ENCODE data around the gene NINJ1. TPM values are rescaled to one million over a fixed set of nuclear protein-coding genes. Genes with fewer than 3 reads are reported as not detected.
A peak's percentile ranks its signal among the peaks of the same experiment; 100 is the strongest.

Gene NINJ1
- total RNA-seq, 4 donors from 2014 or later = 20.6 to 87.4 (median 44.2) TPM

- Histone ChIP-seq H3K27me3 (no peaks in the 10 kb centered on the region), H3K36me3 (no peaks in the 10 kb centered on the region), H3K4me1 (peaks cover 6 to 25% of the 10 kb centered on the region in 2 donors), H3K4me3 (peak overlapping the region in 1 of 2 donors; percentile 92), H3K27ac (peak overlapping the region; percentile 81 to 99), H3K9me3 (no peaks in the 10 kb centered on the region)
- peak in 1 of 2 donors; percentile 43 for DNase-seq
- intact Hi-C loops (cut with DNase I; ENCODE audit: low total_unique reads) = no loop called here
- TF ChIP-seq CTCF (IDR thresholded peaks at IDR 0.05) (no peak), POLR2A (IDR thresholded peaks at IDR 0.05) (no peak)
Observed at GRCh38 chr9:93097511-93098201, 36.4 kb downstream of the NINJ1 start.

- peaks cover 6 to 25% of the 10 kb centered on the region in 2 donors for H3K4me1 ChIP-seq
- DNase-seq = peak in 1 of 2 donors; percentile 37
- intact Hi-C loops (cut with DNase I; ENCODE audit: low total_unique reads) = no loop called here
Observed at GRCh38 chr9:93096811-93097382, 37.2 kb downstream of the NINJ1 start.

GRCh38 chr9:93096131-93096802 lies 37.8 kb downstream of the NINJ1 start, which contains the start of gene CARD19:
TSS of gene CARD19 (plus strand) at chr9:93096217. CDS start at chr9:93096346, 129 bp downstream.
- H3K27me3 ChIP-seq = no peaks in the 10 kb centered on the region
- no peaks in the 10 kb centered on the region for H3K36me3 ChIP-seq
- peak within 1 kb of the TSS; percentile 98 to 99 for H3K27ac ChIP-seq
- TF ChIP-seq CTCF (IDR thresholded peaks at IDR 0.05) = peak in 1 of 4 experiments; percentile 44
- peak; percentile 99 for TF ChIP-seq POLR2A (IDR thresholded peaks at IDR 0.05)
- peak; percentile 64 to 71 for DNase-seq
- H3K9me3 ChIP-seq = peaks cover 0 to 1% of the 10 kb centered on the region in 2 donors
- intact Hi-C loops (cut with DNase I; ENCODE audit: low total_unique reads) = no loop called here
- peak within 1 kb of the TSS; percentile 51 to 92 for H3K4me3 ChIP-seq
- peaks cover 6 to 25% of the 10 kb centered on the region in 2 donors for H3K4me1 ChIP-seq

More at GRCh38 chr9:93096811-93097382, 37.2 kb downstream of the NINJ1 start:
- no peaks in the 10 kb centered on the region for H3K9me3 ChIP-seq
- H3K27ac ChIP-seq = peak overlapping the region; percentile 81 to 99
- H3K4me3 ChIP-seq = peak overlapping the region; percentile 45 to 92
- TF ChIP-seq CTCF (IDR thresholded peaks at IDR 0.05) (no peak), POLR2A (IDR thresholded peaks at IDR 0.05) (no peak)
- no peaks in the 10 kb centered on the region for H3K36me3 ChIP-seq
- H3K27me3 ChIP-seq = no peaks in the 10 kb centered on the region

GRCh38 chr9:93095205-93096130 lies 38.6 kb downstream of the NINJ1 start:
- Histone ChIP-seq H3K27me3 (no peaks in the 10 kb centered on the region), H3K4me1 (peaks cover 6 to 25% of the 10 kb centered on the region in 2 donors), H3K4me3 (peak overlapping the region; percentile 51 to 92), H3K36me3 (no peaks in the 10 kb centered on the region), H3K9me3 (peaks cover 0 to 5% of the 10 kb centered on the region in 2 donors), H3K27ac (peak overlapping the region; percentile 98)
- peak in 2 of 4 experiments; percentile 12 to 14 for TF ChIP-seq CTCF (IDR thresholded peaks at IDR 0.05)
- peak; percentile 74 to 90 for TF ChIP-seq POLR2A (IDR thresholded peaks at IDR 0.05)
- intact Hi-C loops (cut with DNase I; ENCODE audit: low total_unique reads) = no loop called here
- DNase-seq = peak; percentile 100
